Measurements from ENCODE around the gene GNAS.

DNA sequence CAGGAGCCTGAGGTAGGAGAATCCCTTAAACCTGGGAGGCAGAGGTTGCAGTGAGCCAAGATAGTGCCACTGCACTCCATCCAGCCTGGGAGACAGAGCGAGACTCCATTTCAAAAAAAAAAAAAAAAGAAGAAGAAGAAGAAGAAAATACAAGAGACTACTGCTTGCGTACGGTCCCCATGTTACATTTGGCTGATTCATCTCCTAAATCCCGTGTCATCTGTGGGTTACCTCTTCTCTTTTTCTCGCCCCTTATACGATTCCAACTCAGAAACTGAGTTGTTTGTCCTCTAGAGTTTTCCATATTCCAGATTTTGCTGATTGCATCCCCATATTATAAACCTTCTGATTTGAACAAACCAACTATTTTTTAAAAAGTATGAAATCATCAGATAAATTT is 66.1 kb downstream of the GNAS start:
- TF ChIP-seq, protein P1, sequence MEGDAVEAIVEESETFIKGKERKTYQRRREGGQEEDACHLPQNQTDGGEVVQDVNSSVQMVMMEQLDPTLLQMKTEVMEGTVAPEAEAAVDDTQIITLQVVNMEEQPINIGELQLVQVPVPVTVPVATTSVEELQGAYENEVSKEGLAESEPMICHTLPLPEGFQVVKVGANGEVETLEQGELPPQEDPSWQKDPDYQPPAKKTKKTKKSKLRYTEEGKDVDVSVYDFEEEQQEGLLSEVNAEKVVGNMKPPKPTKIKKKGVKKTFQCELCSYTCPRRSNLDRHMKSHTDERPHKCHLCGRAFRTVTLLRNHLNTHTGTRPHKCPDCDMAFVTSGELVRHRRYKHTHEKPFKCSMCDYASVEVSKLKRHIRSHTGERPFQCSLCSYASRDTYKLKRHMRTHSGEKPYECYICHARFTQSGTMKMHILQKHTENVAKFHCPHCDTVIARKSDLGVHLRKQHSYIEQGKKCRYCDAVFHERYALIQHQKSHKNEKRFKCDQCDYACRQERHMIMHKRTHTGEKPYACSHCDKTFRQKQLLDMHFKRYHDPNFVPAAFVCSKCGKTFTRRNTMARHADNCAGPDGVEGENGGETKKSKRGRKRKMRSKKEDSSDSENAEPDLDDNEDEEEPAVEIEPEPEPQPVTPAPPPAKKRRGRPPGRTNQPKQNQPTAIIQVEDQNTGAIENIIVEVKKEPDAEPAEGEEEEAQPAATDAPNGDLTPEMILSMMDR (IDR thresholded peaks at IDR 0.05): no peak
- no peak for TF ChIP-seq POLR2A (IDR thresholded peaks at IDR 0.05)
- no peak for TF ChIP-seq POLR2AphosphoS5 (IDR thresholded peaks at IDR 0.05)
